H1 (cell line): ENCODE measurements around the gene JAKMIP3. TPM values are rescaled to one million over a fixed set of nuclear protein-coding genes. Genes with fewer than 3 reads are reported as not detected.

Source experiments
- CTCF ChIA-PET: fragments of 300-600 bp; sonication (Branson Sonifier 250); formaldehyde crosslinking; loops from one replicate; lab custom pipeline; 2021; ENCODE audit not compliant: partially characterized antibody; lab: Charles Lee
- POLR2A ChIA-PET: fragments of 300-600 bp; sonication (Branson Sonifier 250); formaldehyde crosslinking; loops from one replicate; lab custom pipeline; 2021; ENCODE audit warnings: inconsistent platforms; ENCODE audit not compliant: partially characterized antibody; lab: Charles Lee
- DNase-seq, 2 experiments: peaks; one replicate each; pipeline versions ENCODE4 v3.0.0 to v3.0.0-alpha.2; 2010 to 2022; ENCODE audit warnings: low spot score in 2 of 2, low read depth in 1 of 2, mixed read lengths in 1 of 2
- FAIRE-seq: peaks from 2 replicates; lab custom pipeline; 2011; peaks lifted over from hg19 to GRCh38; lab: Jason Lieb, UNC
- H2AFZ ChIP-seq: 2 replicates; pipeline ENCODE4 v1.8.1; 2012; ENCODE audit warnings: low read length, inconsistent platforms
- H2AK5ac ChIP-seq: 2 replicates; pipeline ENCODE4 v1.6.1; 2013; ENCODE audit warnings: low read depth, low read length
- H2BK120ac ChIP-seq: replicated peaks from 2 replicates; pipeline ENCODE3; 2013; ENCODE audit warnings: low read depth, low read length, inconsistent platforms
- H2BK12ac ChIP-seq: 2 replicates; pipeline ENCODE4 v1.6.1; 2013; ENCODE audit warnings: low read depth, low read length
- H2BK15ac ChIP-seq: 2 replicates; pipeline ENCODE4 v1.6.1; 2013; ENCODE audit warnings: low read length
- H2BK20ac ChIP-seq: 2 replicates; pipeline ENCODE4 v1.6.1; 2013; ENCODE audit warnings: low read length
- H2BK5ac ChIP-seq: 2 replicates; pipeline ENCODE4 v1.6.1; 2013; ENCODE audit warnings: low read depth, low read length
- H3K14ac ChIP-seq: 2 replicates; pipeline ENCODE4 v1.6.1; 2013; ENCODE audit warnings: inconsistent platforms; ENCODE audit not compliant: insufficient read length
- H3K18ac ChIP-seq: 2 replicates; pipeline ENCODE4 v1.6.1; 2013; ENCODE audit warnings: low read length; ENCODE audit errors: extremely low read depth
- H3K23ac ChIP-seq: 2 replicates; pipeline ENCODE4 v1.6.1; 2013; ENCODE audit warnings: inconsistent platforms; ENCODE audit not compliant: insufficient read length
- H3K23me2 ChIP-seq: 2 replicates; pipeline ENCODE4 v1.6.1; 2013; ENCODE audit warnings: low read depth, low read length
- H3K27ac ChIP-seq: 2 replicates; pipeline ENCODE4 v1.6.1; 2011; ENCODE audit warnings: low read depth, low read length, inconsistent platforms
- H3K27me3 ChIP-seq, 4 experiments: replicated peaks in 1 of 4; 1 replicate in 1 of 4; 2 replicates in 3 of 4; pipeline versions ENCODE4 v1.6.1 to v1.8.1; 2011 to 2013; ENCODE audit warnings: low read length in 3 of 4, mild to moderate bottlenecking in 3 of 4, inconsistent platforms in 2 of 4, mixed read lengths in 2 of 4, moderate library complexity in 1 of 4; ENCODE audit not compliant: control insufficient read depth in 3 of 4, insufficient read depth in 3 of 4; ENCODE audit errors: extremely low read depth in 1 of 4
- H3K36me3 ChIP-seq, 4 experiments: 2 replicates each; pipeline versions ENCODE4 v1.6.1 to v1.8.1; 2011 to 2013; ENCODE audit warnings: mild to moderate bottlenecking in 4 of 4, low read length in 3 of 4, moderate library complexity in 2 of 4, control low read depth in 1 of 4, inconsistent platforms in 1 of 4; ENCODE audit not compliant: insufficient read depth in 4 of 4, control insufficient read depth in 2 of 4
- H3K4ac ChIP-seq: replicated peaks from 2 replicates; pipeline ENCODE3; 2013; ENCODE audit warnings: low read length, low read depth, mixed read lengths, inconsistent platforms; ENCODE audit not compliant: insufficient read length
- H3K4me1 ChIP-seq, 4 experiments: replicated peaks in 1 of 4; 1 replicate in 1 of 4; 2 replicates in 3 of 4; pipeline versions ENCODE4 v1.6.1 to v1.8.1; 2011 to 2013; ENCODE audit warnings: low read length in 3 of 4, inconsistent platforms in 2 of 4, mixed read lengths in 1 of 4; ENCODE audit not compliant: insufficient read depth in 4 of 4, control insufficient read depth in 3 of 4
- H3K4me2 ChIP-seq, 2 experiments: 2 replicates each; pipeline versions ENCODE4 v1.6.1 to v1.8.1; 2011 to 2013; ENCODE audit warnings: low read depth in 2 of 2, low read length in 2 of 2, control low read depth in 1 of 2, inconsistent platforms in 1 of 2, mild to moderate bottlenecking in 1 of 2; ENCODE audit not compliant: insufficient read depth in 1 of 2
- H3K4me3 ChIP-seq, 4 experiments: fragments of 200-600, 300-600 bp in 1 of 4; sonication (generic), shearing (Covaris generic), sonication (Bioruptor Twin) in 1 of 4; 2 replicates each; pipeline versions ENCODE4 v1.5.1 to v1.8.1; 2011 to 2016; ENCODE audit warnings: low read length in 4 of 4, low read depth in 3 of 4, control low read depth in 2 of 4, inconsistent platforms in 2 of 4, mild to moderate bottlenecking in 2 of 4, mixed read lengths in 1 of 4, moderate library complexity in 1 of 4; ENCODE audit not compliant: insufficient read depth in 2 of 4; ENCODE audit errors: extremely low read depth in 1 of 4
- H3K56ac ChIP-seq: replicated peaks from 2 replicates; pipeline ENCODE3; 2013; ENCODE audit warnings: low read depth, mild to moderate bottlenecking, mixed read lengths, low read length, inconsistent platforms; ENCODE audit not compliant: insufficient read length
- H3K79me1 ChIP-seq: 2 replicates; pipeline ENCODE4 v1.6.1; 2013; ENCODE audit warnings: low read depth, low read length, control low read depth
- H3K79me2 ChIP-seq, 2 experiments: 2 replicates each; pipeline versions ENCODE4 v1.6.1 to v1.8.1; 2012 to 2013; ENCODE audit warnings: low read length in 2 of 2, mild to moderate bottlenecking in 2 of 2, inconsistent platforms in 1 of 2; ENCODE audit not compliant: insufficient read depth in 2 of 2, control insufficient read depth in 1 of 2
- H3K9ac ChIP-seq, 4 experiments: replicated peaks in 1 of 4; 1 replicate in 1 of 4; 2 replicates in 3 of 4; pipeline versions ENCODE4 v1.6.1 to v1.8.1; 2011 to 2013; ENCODE audit warnings: low read depth in 3 of 4, low read length in 3 of 4, control low read depth in 2 of 4, mild to moderate bottlenecking in 2 of 4, moderate library complexity in 2 of 4, inconsistent platforms in 1 of 4; ENCODE audit errors: extremely low read depth in 1 of 4
- H3K9me3 ChIP-seq, 2 experiments: 2 replicates each; pipeline versions ENCODE4 v1.6.1 to v1.8.1; 2012 to 2013; ENCODE audit warnings: mild to moderate bottlenecking in 2 of 2, moderate library complexity in 2 of 2, control low read depth in 1 of 2, inconsistent platforms in 1 of 2, low read depth in 1 of 2, low read length in 1 of 2, mixed read lengths in 1 of 2; ENCODE audit not compliant: insufficient read depth in 2 of 2
- H4K20me1 ChIP-seq, 2 experiments: replicated peaks in 1 of 2; 2 replicates each; pipeline versions ENCODE3 to v1.8.1; 2011 to 2013; ENCODE audit warnings: inconsistent platforms in 2 of 2, low read length in 2 of 2, mild to moderate bottlenecking in 1 of 2; ENCODE audit not compliant: insufficient read depth in 2 of 2, control insufficient read depth in 1 of 2
- H4K5ac ChIP-seq: 2 replicates; pipeline ENCODE4 v1.6.1; 2013; ENCODE audit warnings: low read length, low read depth, mixed read lengths, inconsistent platforms; ENCODE audit not compliant: insufficient read length
- H4K8ac ChIP-seq: 2 replicates; pipeline ENCODE4 v1.8.0; 2013; ENCODE audit warnings: mild to moderate bottlenecking, moderate library complexity, low read length, inconsistent platforms; ENCODE audit not compliant: insufficient read depth; ENCODE audit errors: extremely low read depth
- H4K91ac ChIP-seq: replicated peaks from 2 replicates; pipeline ENCODE3; 2013; ENCODE audit warnings: low read length, mixed read lengths, inconsistent platforms; ENCODE audit not compliant: insufficient read length
- BACH1 ChIP-seq: IDR thresholded peaks from 2 replicates; pipeline ENCODE4 v1.6.1; 2012; ENCODE audit warnings: low read length, improper control_type of control experiment
- CBX8 ChIP-seq: fragments of 300-800, 300-1000 bp; sonication (generic); IDR thresholded peaks from 2 replicates; pipeline ENCODE4 v1.7.1; 2016; ENCODE audit warnings: low read depth, low read length, borderline replicate concordance
- EGR1 ChIP-seq: IDR thresholded peaks from 2 replicates; pipeline ENCODE4 v1.6.1; 2011; ENCODE audit warnings: low read depth, low read length, borderline replicate concordance
- GTF2F1 ChIP-seq: IDR thresholded peaks from 2 replicates; pipeline ENCODE4 v1.6.1; 2012; ENCODE audit warnings: low read depth, low read length, improper control_type of control experiment, borderline replicate concordance
- MAX ChIP-seq: IDR thresholded peaks from 2 replicates; pipeline ENCODE4 v1.6.1; 2012; ENCODE audit warnings: inconsistent platforms
- POLR2A ChIP-seq, 2 experiments: IDR thresholded peaks; 1 replicate in 1 of 2; 2 replicates in 1 of 2; pipeline ENCODE4 v1.6.1; 2011; ENCODE audit warnings: low read depth in 2 of 2, low read length in 2 of 2, mild to moderate bottlenecking in 2 of 2; ENCODE audit errors: control extremely low read depth in 1 of 2
- POLR2AphosphoS5 ChIP-seq: IDR thresholded peaks from 2 replicates; pipeline ENCODE4 v1.6.1; 2011; ENCODE audit warnings: low read depth, low read length
- RAD21 ChIP-seq, 2 experiments: IDR thresholded peaks in 1 of 2; conservative IDR thresholded peaks in 1 of 2; 2 replicates each; pipeline ENCODE4 v1.6.1; 2011; ENCODE audit warnings: low read depth in 2 of 2, low read length in 2 of 2, improper control_type of control experiment in 1 of 2, inconsistent platforms in 1 of 2, mild to moderate bottlenecking in 1 of 2, moderate library complexity in 1 of 2
- TAF7 ChIP-seq: optimal IDR thresholded peaks from 2 replicates; pipeline ENCODE3; 2011; ENCODE audit warnings: low read depth, mild to moderate bottlenecking, inconsistent platforms, low read length, moderate library complexity, borderline replicate concordance
- YY1 ChIP-seq: IDR thresholded peaks from 2 replicates; pipeline ENCODE4 v1.6.1; 2011; ENCODE audit warnings: low read depth, mild to moderate bottlenecking, low read length
- WGBS, 2 experiments: shearing (Covaris generic) in 1 of 2; methylation state at CpG; one replicate each; pipeline versions ENCODE4 v1.1.6 to v1.1.7; 2013 to 2015; ENCODE audit warnings: low lambda C conversion rate in 2 of 2, mixed read lengths in 2 of 2, inconsistent platforms in 1 of 2, low coverage in 1 of 2, missing lambda C conversion rate in 1 of 2; ENCODE audit not compliant: insufficient replicate concordance in 2 of 2, insufficient coverage in 1 of 2, insufficient read length in 1 of 2; ENCODE audit errors: extremely low coverage in 1 of 2, missing lambda C conversion rate in 1 of 2; 5-methylcytosine and 5-hydroxymethylcytosine counted together
- polyA plus RNA-seq, 7 experiments: library from polyadenylated mRNA; depleted of rRNA in 3 of 7; stranded (reverse) in 5 of 7; unstranded in 2 of 7; fragments of >200 nt in 5 of 7; fragments of 200-250 nt in 2 of 7; gene quantifications; 1 replicate in 5 of 7; 2 replicates in 1 of 7; 4 replicates in 1 of 7; pipeline versions ENCODE4 v1.2.1 to v1.2.3, GENCODE V29; 2011 to 2013; ENCODE audit warnings: missing spikeins in 2 of 7, mixed read lengths in 2 of 7
- total RNA-seq: library from RNA; stranded (reverse); fragmentation: NEBNext Ultra II Directional; extraction: Animal tissue kit (Norgen Biotek cat#: 25700); gene quantifications from 2 replicates; pipeline ENCODE4 v1.2.1, GENCODE V29; 2021
- TF ChIP-seq, protein P1 (sequence below): IDR thresholded peaks from 2 replicates; pipeline ENCODE4 v1.6.1; 2011; ENCODE audit warnings: low read length, improper control_type of control experiment
- TF ChIP-seq, protein P2 (sequence below): IDR thresholded peaks from 2 replicates; pipeline ENCODE4 v1.6.1; 2011; ENCODE audit warnings: low read depth, mild to moderate bottlenecking, low read length; ENCODE audit not compliant: insufficient read depth

The JAKMIP3 gene
- total and polyA plus RNA-seq, 2 of the 8 experiments (the other 6 are each of a cell fraction or from before 2014, with no cell fraction given): 0.83 to 0.91 TPM

- Histone ChIP-seq H2BK20ac (no peak overlapping the region), H4K20me1 (peaks cover 0 to 1% of the 10 kb centered on the region in 2 experiments), H2AFZ (no peak overlapping the region), H3K4me1 (no peaks in the 10 kb centered on the region; a peak in 1 of 7 replicates), H2BK12ac (no peak overlapping the region), H4K91ac (no peak overlapping the region), H3K79me2 (no peaks in the 10 kb centered on the region), H3K9ac (no peak overlapping the region), H3K36me3 (no peaks in the 10 kb centered on the region), H3K4me2 (no peak overlapping the region), H3K18ac (no peak overlapping the region), H2BK15ac (no peak overlapping the region), H3K4ac (no peak overlapping the region), H3K9me3 (no peaks in the 10 kb centered on the region), H2AK5ac (no peak overlapping the region), H2BK120ac (no peak overlapping the region), H3K4me3 (no peak overlapping the region), H3K14ac (no peak overlapping the region), H3K27me3 (no peaks in the 10 kb centered on the region), H3K23me2 (no peaks in the 10 kb centered on the region), H3K56ac (no peak overlapping the region), H3K27ac (no peak overlapping the region), H4K8ac (no peak overlapping the region), H4K5ac (no peak overlapping the region), H3K79me1 (no peaks in the 10 kb centered on the region; the same call in 1 of the 2 replicates), H2BK5ac (no peak overlapping the region), H3K23ac (no peak overlapping the region)
- DNase-seq (no peak), FAIRE-seq (no peak)
- TF ChIP-seq MAX (no peak), EGR1 (no peak), TAF7 (no peak), CBX8 (no peak), RAD21 (IDR thresholded peaks at IDR 0.05 in 1 of 2, conservative IDR thresholded peaks at IDR 0.05 in 1 of 2; ENCODE audit: low read depth in 2 of 2, low read length in 2 of 2) (no peak), POLR2A (IDR thresholded peaks at IDR 0.05; ENCODE audit: control extremely low read depth in 1 of 2, low read depth in 2 of 2, low read length in 2 of 2) (no peak), YY1 (no peak), BACH1 (no peak), POLR2AphosphoS5 (no peak), GTF2F1 (no peak)
- TF ChIP-seq, protein P1, sequence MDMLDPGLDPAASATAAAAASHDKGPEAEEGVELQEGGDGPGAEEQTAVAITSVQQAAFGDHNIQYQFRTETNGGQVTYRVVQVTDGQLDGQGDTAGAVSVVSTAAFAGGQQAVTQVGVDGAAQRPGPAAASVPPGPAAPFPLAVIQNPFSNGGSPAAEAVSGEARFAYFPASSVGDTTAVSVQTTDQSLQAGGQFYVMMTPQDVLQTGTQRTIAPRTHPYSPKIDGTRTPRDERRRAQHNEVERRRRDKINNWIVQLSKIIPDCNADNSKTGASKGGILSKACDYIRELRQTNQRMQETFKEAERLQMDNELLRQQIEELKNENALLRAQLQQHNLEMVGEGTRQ: no peak
- TF ChIP-seq, protein P2, sequence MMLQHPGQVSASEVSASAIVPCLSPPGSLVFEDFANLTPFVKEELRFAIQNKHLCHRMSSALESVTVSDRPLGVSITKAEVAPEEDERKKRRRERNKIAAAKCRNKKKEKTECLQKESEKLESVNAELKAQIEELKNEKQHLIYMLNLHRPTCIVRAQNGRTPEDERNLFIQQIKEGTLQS: no peak
- WGBS, 2 experiments: 93% methylated on average over 9 of the region's 13 CpGs; no CpG with 5 or more reads in 1 of the 2 experiments
- ChIA-PET POLR2A (interaction anchor here (0.7 kb wide), 1 partner anchor 68 kb away, joined by 3 read pairs; no protein-coding TSS in a partner anchor), CTCF (interaction anchor here (1.1 to 1.5 kb wide), 5 partner anchors 12 to 81 kb away, joined by 3 to 7 read pairs (median 4); no protein-coding TSS in a partner anchor)
Observed at GRCh38 chr10:132104062-132104461, 38.3 kb downstream of the JAKMIP3 start.
